HFF-Myc (cell line): ENCODE data around the gene TANC1.

Experiments
- DNase-seq: peaks from one replicate; pipeline ENCODE4 v3.0.0-alpha.2; 2011; ENCODE audit warnings: low read depth; ENCODE audit errors: extremely low read depth
- H3K4me3 ChIP-seq: replicated peaks from 2 replicates; pipeline ENCODE4 v1.5.1; 2011; ENCODE audit warnings: low read depth, mild to moderate bottlenecking, control low read depth, low read length
- TF ChIP-seq, protein P1 (sequence below): IDR thresholded peaks from 2 replicates; pipeline ENCODE4 v1.5.1; 2012; ENCODE audit warnings: mild to moderate bottlenecking, low read depth, low read length, control low read depth; ENCODE audit errors: missing control alignments

The TANC1 gene

DNA sequence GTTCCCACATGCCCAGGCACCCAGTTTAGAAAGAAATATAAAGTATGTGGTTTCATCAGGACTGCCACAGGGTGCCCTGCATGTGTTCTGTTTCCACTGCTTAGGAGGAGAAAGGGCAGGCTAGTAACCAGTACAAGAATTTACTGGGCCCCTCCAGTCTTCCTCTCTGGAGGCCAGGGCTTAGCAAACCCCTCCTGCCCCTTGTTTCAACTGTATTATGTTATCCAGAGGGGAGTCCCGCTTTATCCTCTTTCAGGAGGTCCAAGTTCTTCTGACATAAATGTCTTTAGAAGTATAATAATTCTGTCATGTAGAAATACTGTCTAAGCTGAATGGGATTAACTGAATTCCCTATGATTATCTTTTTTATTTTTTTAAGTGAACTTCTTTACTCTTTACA lies 185.9 kb downstream of the TANC1 start:
- TF ChIP-seq, protein P1, sequence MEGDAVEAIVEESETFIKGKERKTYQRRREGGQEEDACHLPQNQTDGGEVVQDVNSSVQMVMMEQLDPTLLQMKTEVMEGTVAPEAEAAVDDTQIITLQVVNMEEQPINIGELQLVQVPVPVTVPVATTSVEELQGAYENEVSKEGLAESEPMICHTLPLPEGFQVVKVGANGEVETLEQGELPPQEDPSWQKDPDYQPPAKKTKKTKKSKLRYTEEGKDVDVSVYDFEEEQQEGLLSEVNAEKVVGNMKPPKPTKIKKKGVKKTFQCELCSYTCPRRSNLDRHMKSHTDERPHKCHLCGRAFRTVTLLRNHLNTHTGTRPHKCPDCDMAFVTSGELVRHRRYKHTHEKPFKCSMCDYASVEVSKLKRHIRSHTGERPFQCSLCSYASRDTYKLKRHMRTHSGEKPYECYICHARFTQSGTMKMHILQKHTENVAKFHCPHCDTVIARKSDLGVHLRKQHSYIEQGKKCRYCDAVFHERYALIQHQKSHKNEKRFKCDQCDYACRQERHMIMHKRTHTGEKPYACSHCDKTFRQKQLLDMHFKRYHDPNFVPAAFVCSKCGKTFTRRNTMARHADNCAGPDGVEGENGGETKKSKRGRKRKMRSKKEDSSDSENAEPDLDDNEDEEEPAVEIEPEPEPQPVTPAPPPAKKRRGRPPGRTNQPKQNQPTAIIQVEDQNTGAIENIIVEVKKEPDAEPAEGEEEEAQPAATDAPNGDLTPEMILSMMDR, result no peak
- H3K4me3 ChIP-seq, result no peak overlapping the region
- DNase-seq, result no peak

DNA sequence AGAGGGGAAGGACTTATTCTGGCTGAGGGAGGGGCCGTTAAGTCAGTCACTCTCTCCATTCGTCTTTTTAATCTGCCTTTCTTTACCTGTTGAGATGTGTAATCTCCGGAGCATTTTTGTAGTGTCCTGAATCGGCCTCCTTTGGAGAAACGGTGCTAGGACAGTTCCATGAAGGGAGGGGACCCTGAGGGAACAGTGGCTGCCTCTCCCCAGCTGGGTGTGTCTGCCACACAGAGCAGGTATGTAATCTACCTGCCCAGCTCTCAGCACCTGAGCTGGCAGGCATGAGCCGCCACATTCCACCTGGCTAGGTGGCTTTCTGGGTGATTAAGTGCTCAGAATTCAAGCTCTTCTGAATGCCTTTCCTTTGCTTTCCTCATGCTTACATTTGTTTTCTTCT lies 186.9 kb downstream of the TANC1 start:
- TF ChIP-seq, protein P1, result no peak
- no peak overlapping the region for H3K4me3 ChIP-seq
- no peak for DNase-seq

DNA sequence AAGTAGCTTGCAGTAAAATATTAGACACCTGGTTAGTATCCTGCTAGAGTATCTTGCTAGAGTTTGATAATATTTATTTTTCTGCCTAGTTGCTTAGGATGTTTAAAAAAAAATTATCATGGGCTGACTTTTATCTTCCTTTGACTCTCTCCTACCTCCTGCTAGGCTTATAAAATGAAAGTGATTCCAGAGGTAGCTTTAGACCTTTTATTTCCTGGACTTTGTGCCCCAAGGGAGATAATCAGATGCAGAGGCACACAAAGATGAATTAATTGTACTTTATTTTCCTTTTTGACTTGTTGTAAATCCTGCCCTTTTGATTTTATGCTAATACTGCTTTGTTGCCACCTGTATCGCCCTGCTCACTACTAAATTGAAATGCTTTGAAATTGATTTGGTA lies 187.4 kb downstream of the TANC1 start:
- TF ChIP-seq, protein P1, result no peak
- DNase-seq, result no peak
- no peak overlapping the region for H3K4me3 ChIP-seq

DNA sequence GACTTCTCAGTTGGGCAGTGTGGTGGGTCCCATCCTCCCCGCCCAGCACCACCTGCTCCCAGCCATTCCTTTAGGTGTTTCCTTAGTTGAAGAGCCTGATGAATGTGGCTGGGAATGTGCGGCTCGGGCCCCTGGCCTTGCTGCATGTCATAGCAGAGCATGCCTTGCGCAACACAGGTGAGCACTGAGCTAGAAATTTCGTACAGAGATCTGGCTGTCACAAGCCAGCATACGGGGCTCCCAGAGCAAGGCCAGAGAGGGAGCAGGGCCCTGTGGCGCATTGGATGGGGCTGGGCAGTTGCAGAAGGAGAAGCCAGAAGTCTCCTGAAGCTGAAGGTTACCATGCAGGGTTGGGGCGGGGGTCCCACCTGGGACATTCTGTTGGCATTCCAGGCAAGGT lies 188.4 kb downstream of the TANC1 start:
- no peak for DNase-seq
- TF ChIP-seq, protein P1, result no peak
- H3K4me3 ChIP-seq, result no peak overlapping the region

DNA sequence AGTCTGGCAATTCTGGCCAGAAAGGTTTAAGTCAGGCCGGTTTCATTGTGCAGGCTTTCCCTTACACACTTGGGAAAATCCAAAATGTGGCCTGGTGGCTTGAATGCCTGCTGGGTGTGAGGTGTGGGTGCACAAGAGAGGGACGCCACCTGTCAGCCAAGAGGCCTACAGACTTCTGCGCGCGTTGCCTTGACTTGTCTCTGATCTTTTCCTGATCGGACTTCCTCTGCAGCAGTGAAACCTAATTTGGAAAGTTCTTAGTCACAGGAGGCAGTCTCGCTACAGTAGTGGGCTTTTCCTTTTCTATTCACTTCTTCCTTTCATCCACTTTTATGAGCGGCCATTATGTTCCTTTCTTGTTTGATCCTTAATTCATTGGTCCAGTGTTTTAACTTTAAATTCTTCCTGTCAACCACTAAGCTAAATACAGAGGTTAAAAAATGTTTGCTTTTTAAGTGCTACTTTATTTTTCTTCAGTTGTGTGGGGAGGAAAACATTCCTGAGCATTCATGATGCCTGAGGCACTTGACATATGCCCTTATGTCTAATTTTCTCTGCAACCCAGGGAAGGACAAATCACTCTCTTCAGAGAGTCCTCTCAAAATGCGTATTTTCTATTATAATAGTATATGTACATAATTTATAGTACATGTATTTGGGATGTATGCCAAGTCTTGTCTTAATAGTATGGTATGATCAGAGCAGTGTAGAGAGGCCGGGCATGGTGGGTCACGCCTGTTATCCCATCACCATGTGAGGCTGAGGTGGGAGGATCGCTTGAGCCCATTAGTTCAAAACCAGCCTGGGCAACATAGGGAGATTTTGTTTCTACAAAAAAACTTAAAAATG lies 189.1 kb downstream of the TANC1 start:
- TF ChIP-seq, protein P1, result no peak
- no peak overlapping the region for H3K4me3 ChIP-seq
- DNase-seq, result no peak

DNA sequence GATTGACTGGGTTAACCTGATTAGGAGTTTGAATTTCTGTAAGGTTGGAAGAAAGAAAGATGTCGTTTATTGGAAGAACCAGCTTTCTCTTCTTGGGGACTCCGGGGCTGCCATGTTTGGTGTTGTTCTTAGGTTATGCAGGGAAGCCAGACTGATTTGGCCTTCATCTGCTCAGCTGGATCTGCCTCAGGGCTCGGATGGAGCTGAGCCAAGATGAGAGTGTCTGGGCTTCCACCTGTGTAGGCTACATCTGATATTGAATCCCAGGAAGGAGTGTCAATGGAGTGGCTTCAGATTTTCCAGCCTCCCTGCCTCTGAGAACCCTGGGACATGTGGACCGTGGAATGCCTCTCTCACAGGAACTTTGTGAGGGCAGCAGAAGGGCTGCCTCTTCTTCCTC lies 192.0 kb downstream of the TANC1 start:
- no peak for DNase-seq
- TF ChIP-seq, protein P1, result no peak

More for the DNA sequence above, 192.0 kb downstream of the TANC1 start:
- H3K4me3 ChIP-seq, result no peak overlapping the region
